AG20443 (cell line): Measurements from ENCODE around the gene CP.
"Not testable (repeated sequence)": the region's sequence is repeated elsewhere in the genome, so short reads cannot be mapped to it uniquely, and the experiment has no call there.

Experiments
- DNase-seq: peaks from one replicate; pipeline ENCODE4 v3.0.0; 2012; ENCODE audit warnings: low spot score, mixed read lengths

The CP gene

GRCh38 chr3:149227591-149228268, 6.1 kb upstream of the CP start:
- no peak for DNase-seq

GRCh38 chr3:149226776-149227175, 5.1 kb upstream of the CP start:
- no peak for DNase-seq

GRCh38 chr3:149224736-149225594, 3.3 kb upstream of the CP start:
- DNase-seq, result peak; percentile 68

GRCh38 chr3:149223461-149223820, 1.8 kb upstream of the CP start:
- DNase-seq, result no peak

- DNase-seq, result not testable (repeated sequence)
Observed at GRCh38 chr3:149219380-149220121, 2.1 kb downstream of the CP start.

GRCh38 chr3:149217347-149217746, 4.3 kb downstream of the CP start:
- DNase-seq, result no peak

GRCh38 chr3:149216193-149216869, 5.3 kb downstream of the CP start:
- DNase-seq, result no peak

- no peak for DNase-seq
Observed at GRCh38 chr3:149215515-149215914, 6.1 kb downstream of the CP start.

GRCh38 chr3:149214702-149215101, 6.9 kb downstream of the CP start:
- DNase-seq, result no peak

- no peak for DNase-seq
Observed at GRCh38 chr3:149212386-149212785, 9.2 kb downstream of the CP start.

GRCh38 chr3:149209431-149209830, 12.2 kb downstream of the CP start:
- DNase-seq, result no peak

GRCh38 chr3:149207475-149207874, 14.2 kb downstream of the CP start:
- DNase-seq, result no peak

GRCh38 chr3:149204390-149204991, 17.1 kb downstream of the CP start:
- DNase-seq, result no peak

GRCh38 chr3:149203758-149204157, 17.9 kb downstream of the CP start:
- no peak for DNase-seq

GRCh38 chr3:149199474-149199873, 22.2 kb downstream of the CP start:
- DNase-seq, result no peak

GRCh38 chr3:149198611-149199010, 23.0 kb downstream of the CP start:
- DNase-seq, result no peak

- DNase-seq, result no peak
Observed at GRCh38 chr3:149197669-149198068, 24.0 kb downstream of the CP start.

GRCh38 chr3:149196805-149197592, 24.6 kb downstream of the CP start:
- not testable (repeated sequence) for DNase-seq

- DNase-seq, result no peak
Observed at GRCh38 chr3:149195221-149195620, 26.4 kb downstream of the CP start.

GRCh38 chr3:149188494-149188893, 33.1 kb downstream of the CP start:
- no peak for DNase-seq

- DNase-seq, result no peak
Observed at GRCh38 chr3:149186721-149187120, 34.9 kb downstream of the CP start.
